Fibroblast of skin of abdomen (primary cell): ENCODE measurements around the gene MEN1.
A peak's percentile ranks its signal among the peaks of the same experiment; 100 is the strongest.
"Not testable (repeated sequence)": the region's sequence is repeated elsewhere in the genome, so short reads cannot be mapped to it uniquely, and the experiment has no call there.

Experiments used
- DNase-seq: peaks from one replicate; pipeline ENCODE4 v3.0.0-alpha.2; 2013

Gene MEN1

DNA sequence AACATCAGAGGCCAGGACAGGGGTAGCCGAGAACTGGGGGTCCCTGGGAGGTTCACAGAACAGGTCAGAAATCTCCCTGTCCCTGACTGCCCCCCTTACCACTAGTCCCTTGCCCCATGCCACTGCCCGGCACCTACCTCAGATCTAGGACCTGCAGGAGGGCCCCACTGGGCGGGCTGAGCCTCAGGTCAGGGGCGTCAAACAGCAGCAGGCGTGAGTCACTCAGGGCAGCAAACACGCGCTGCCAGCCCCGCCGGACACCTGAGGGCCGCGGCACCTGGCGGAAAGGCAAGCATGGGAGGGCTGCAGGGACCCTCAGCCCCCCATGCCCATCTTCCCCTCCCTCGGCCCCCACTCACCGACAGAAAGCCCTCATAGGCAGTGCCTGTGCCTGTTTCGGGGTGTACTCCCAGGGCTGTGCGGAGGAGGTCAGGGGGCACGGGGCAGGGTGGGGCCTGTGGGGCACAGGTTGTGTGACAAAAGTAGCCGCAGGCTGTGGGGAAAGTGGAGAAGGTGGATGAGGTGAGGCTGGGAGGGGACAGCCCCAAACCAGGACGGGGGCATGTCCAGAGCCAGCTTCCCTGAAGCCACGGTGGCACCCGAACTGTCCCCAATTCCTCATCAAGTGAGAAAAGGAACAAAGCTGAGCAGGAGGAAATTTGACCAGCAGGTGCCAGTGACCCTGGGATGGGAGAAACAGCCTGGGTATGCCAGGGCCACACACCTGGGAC is 22.3 kb upstream of the MEN1 start:
- DNase-seq = no peak

DNA sequence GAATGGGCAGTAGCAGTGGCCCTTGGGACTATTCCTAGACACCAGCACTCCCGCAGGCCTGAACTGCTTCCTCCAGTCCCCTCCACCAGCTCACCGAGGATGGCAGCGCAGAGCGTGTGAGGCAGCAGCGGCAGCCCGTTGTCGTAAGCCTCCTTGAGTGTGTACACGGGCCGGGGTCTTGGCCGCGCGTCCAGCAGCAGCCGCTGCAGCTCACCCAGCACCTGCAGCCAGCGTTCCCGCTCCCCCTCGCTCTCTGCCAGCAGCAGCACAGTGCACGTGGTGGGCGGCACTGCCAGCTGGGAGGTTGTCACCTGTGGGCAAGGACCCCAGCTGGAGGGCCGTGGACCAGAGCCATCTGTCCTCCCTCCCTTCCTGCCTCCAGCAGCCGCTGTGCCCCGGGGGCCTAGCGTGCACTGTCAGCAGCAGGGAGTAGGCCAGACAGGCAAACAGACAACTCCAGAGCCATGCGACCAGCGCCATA is 21.1 kb upstream of the MEN1 start:
- no peak for DNase-seq

DNA sequence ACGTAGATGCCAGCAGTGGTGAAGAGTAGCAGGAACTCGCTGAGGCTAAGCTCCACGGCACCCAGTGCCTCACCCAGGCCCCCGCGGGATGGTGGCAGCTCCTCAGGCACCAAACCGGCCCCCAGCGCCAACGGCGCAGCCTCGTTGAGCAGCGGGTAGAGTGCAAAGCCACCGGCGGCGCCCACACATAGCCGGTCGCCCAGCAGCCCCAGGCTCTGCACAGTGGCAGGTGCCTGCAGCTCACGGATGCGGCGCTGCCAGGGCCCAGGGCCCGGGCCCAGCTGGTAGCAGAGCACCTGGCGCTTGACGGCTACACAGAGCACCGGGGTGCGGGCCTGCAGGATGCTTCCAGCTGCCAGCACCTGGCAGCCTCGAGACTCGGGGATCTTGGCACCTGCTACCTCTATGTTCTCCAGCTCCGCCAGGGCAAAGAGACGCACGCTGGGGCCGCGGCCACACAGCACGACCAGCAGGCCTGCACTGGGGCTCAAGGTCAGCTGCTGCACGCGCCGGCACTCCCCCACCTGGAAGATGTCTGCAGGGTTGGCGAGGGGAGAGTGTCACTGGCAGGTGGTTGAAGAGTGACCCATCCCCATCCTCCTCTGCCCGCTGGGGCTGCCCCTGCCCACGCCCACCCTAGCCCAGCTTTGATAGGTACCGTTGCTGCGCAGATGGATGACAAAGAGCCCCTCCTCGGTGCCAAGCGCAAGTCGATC is 19.3 kb upstream of the MEN1 start:
- no peak for DNase-seq

DNA sequence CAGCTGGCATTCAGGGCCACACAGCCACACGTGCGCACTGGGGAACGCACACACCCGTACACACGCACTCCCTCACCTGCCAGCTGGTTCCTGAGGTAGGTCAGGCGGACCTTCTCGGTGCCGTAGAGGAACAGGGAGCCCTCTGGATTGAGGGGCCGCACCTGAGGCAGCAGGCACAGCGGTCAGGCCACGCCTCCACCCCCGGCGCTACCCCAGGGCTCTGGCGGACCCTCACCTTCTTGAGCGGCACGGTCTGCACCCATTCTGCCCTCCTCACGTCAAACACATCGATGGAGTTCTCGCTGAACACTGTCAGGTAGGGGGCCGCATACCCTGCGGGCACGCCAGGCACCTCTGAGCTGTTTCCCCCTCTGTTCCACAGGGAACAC is 17.1 kb upstream of the MEN1 start:
- no peak for DNase-seq

DNA sequence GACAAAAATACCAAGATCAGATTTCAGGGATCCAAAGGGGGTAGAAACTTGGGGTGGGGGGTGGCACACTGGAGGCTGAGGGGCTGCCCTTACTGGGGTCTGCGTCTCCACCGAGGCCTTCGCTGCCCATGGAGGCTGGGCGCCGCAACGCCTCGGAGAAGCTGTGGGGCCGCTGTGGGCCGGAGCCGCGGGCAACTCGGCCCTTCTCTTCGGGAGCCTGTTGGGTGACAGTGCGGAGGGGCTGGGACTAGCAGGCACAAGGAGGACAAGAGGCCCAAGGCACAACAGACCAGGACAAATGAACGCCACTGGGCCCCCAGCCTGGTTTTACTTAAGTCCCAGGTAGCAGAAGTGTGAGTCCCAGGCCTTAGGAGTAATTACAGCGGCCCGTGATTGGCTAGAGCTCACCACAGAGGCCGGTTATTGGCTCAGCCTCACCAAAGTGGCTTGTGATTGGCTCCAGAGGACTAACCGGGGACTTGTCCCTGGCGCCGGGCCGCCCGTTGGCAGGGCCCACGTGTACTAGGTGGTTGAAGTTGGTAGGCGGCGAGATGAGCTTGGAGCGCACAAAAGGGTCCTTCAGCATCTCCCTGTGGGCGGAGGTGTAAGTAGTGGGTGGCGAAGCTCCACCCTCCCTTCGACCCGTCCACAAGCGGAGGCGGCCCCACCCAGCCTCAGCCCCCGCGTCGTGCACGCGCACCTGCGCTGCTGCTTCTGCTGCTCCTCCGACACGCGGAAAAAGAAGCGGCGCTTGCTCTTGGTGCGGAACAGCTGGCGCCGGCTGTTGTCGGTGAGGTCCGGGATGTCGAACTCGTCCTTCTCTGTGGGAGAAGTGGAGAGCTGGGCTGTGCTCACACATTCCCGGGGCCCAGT is 16.5 kb upstream of the MEN1 start:
- DNase-seq = no peak

DNA sequence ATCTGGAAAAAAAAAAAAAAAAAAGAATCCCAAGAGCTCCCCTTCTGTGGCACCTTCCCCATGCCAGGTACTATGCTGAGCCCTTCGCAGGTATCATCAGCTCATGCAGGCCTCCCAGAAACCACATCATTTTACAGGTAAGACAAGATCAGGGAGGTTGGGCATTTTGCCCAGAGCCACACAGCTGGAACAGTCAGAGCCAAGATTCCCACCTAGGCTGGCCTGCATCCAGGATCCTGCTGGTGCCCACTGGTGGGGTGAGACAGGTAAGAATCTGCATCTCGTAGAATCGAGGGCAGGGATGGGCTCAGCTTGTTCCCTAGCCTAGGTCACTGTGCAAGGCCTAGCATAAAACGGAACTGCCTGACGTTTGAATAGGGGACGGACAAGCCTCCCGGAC is 15.7 kb upstream of the MEN1 start:
- no peak for DNase-seq

DNA sequence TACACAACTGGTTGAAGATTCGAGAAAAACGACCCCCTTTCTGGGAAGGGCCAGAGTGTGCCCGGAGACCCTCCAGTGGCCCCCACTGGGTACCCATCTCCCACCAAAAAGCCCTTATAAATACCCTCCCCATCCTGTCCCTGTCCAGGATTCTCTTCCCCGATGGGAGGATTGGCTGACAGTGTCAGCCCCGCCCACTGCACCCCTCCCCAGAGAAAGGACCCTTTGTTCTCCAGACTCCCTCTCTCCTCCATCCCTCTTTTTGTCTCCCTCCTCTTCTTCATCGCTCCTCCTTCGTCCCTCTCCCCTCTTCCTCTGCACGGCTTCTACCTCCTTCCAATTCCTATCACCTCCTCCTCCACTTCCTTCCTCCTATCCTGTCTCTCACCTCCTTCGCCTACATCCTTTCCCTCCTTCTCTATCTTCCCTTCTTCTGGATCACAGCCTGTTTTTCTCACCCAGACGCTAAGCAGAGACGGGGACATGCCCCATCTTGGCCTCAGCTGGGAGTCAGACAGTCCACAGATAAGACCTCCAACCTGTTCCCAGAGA is 13.3 kb upstream of the MEN1 start:
- DNase-seq = no peak

DNA sequence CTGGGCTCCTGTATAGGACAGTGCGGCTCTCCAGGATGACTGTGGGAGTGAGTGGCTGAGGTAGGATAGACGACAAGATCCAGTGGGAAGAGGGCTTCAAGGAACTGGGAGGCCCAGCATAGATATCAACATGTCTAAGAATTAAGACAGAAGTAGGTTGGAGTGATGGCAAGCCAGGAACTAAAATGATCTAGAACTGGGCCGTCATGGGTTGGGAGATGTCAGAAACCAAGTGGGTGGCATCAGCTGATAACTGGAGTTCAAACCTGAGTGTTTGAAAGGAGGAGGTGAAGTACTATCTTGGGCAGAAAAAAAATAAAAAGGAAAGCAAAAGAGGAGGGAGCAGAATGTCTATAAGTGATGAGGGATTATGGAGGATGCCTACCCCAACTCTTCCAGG is 7.1 kb upstream of the MEN1 start:
- no peak for DNase-seq

DNA sequence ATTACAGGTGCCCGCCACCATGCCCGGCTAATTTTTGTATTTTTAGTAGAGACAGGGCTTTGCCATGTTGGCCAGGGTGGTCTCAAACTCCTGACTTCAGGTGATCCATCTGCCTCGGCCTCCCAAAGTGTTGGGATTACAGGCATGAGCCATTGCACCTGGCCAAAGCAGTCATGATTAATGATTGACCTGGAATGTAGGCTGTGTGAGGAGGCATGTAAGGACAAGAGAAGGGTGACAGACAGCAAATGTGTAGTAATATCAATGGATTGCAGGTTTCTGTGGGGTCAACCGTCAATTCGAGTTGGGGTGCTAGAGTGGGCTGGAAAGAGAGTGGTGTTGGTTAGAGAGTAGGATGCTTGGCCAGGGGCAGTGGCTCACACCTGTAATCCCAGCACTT is 5.1 kb upstream of the MEN1 start:
- DNase-seq = not testable (repeated sequence)

DNA sequence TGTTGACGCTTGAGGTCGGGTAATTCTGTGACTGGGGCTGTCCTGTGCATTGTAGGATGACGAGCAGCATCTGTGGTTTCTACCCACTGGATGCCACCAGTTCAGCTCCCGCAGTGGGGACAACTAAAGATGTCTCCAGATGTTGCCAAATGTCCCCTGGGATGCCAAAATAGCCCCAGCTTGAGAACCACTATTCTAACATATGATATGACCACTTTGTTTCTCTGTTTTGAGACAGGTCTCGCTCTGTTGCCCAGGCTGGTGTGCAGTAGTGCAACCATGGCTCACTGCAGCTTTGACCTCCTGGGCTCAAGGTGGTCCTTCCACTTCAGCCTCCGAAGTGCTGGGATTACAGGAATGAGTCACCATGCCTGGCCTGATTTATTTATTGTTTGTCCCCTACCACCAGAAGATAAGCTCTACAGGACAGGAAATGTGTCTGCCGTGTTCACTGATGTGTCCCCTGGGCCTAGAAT is 4.4 kb upstream of the MEN1 start:
- no peak for DNase-seq

DNA sequence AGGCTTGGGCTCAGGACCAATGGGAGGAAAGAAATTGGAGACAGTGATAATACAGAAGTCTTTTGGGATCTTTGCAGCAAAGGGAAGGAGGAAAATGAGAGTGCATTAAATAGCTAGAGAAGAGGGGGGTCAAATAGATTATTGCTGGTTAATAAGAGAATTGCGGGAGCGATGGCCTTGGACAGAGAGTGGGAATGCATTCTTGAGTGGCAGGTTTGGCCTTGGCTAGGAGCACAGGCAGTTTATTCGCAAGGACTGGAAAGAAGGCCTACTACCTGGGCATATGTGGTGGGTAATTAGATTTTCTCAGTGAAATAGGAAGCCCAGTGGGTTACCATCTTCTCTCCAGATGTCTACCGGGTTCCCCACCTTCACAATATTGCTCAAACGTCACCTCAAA is 3.5 kb upstream of the MEN1 start:
- DNase-seq = no peak

DNA sequence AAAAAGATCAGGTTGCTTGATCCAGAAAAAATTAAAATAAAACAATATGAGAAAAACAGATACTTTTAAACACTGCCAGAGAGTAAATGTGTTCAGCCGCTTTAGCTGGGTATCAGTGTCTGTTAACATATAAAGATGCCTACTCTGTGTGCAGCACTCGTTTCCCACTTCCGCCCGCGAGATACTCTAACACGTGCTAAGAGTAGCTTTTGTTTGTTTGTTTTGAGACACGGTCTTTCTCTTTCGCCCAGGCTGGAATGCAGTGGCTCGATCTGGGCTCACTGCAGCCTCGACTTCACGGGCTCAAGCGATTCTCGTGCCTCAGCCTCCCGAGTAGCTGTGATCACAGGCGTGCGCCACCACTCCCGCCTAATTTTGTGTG is 531 bp upstream of the MEN1 start:
- DNase-seq = no peak

DNA sequence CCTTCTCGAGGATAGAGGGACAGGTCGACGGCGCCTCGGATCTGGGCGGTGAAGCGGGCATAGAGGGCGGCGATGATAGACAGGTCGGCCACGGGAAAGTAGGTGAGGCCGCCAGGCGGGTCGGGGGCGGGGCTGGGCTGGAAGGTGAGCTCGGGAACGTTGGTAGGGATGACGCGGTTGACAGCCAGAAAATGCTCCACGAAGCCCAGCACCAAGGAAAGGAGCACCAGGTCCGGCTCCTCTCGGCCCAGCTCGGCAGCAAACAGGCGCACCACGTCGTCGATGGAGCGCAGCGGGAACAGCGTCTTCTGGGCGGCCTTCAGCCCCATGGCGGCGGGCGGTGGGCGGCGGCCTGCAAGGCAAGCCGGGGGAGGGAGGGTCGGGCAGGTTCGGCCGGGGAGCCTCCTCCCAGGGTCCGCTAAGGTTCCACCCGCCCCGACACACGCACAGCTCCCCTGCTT is 540 bp downstream of the MEN1 start:
- DNase-seq = no peak

DNA sequence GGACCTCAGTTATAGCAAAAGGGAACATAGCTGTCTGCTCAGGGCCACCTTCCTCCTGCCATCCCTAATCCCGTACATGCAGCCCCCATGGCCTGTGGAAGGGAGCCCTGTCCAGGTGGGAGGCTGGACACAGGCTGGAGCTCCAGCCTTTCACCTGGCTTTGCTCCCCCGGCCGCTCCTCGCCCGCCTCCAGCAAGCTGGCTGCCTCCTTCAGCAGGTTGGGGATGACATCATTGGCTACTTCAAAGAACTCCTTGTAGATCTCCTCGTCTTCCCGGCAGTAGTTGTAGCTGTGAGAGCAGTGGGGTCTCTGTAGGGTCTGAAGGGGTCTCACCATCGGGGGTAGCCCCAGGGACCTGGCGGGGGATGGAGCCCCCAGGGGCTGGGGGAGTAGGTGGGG is 4.9 kb downstream of the MEN1 start:
- DNase-seq = no peak

DNA sequence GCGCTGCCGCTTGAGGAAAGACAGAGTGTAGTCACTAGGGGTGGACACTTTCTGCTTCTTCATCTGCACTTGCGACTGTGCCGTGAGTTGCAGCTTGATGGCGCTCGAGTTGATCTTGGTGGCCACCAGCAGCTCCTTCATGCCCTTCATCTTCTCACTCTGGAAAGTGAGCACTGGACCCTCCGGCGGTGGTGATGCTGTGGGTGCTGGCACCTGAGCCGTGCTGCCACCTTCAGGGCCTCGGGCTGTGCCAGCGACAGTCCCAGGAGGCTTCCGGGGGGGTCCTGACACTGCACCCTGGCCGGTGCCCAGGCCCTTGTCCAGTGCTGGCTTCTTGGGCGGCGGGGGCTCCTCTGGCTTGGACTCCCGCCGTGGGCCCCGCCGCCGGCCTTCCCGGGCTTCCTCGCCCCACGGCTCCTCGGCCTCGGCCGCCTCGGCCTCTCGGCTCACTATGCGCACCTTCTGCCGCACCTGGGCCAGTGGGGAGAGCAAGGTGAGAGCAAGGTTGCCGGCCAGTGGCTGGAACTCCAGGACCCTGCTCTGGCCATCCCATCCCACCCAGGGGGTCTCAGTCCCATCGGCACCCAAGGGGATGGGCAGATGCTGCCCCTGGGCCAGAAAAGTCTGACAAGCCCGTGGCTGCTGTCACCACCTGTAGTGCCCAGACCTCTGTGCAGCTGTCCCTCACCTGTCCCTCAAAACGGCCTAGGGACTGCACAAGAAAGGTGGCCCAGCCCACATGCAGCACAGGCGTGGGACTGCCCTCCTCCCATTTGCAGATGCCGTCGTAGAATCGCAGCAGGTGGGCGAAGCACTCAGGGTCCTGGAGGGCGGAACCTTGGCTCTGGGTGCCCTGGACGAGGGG is 5.8 kb downstream of the MEN1 start:
- DNase-seq = no peak

DNA sequence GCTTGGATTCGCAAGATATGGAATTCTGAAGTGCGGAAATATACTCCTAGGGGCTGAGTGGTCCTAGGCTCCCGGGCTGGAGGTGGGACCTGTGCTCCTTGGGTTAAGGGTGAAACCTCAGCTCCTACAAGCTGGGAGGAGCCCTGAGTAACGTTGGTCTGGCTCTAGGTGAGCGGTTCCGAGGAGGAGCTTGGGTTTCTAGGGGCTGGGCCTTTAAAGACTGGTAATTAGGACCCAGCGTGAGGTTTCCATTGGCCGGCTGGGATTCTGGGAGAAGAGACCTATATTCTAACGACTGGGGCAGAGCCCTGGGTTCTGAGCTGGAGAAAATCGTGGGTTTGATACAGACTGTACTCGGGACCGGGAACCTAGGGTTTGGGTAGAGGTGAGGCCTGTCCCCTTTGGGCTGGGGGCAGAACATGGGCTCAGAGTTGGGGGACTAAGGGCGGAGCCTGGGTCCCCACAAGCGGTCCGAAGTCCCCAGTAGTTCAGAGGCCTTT is 6.5 kb downstream of the MEN1 start:
- no peak for DNase-seq

DNA sequence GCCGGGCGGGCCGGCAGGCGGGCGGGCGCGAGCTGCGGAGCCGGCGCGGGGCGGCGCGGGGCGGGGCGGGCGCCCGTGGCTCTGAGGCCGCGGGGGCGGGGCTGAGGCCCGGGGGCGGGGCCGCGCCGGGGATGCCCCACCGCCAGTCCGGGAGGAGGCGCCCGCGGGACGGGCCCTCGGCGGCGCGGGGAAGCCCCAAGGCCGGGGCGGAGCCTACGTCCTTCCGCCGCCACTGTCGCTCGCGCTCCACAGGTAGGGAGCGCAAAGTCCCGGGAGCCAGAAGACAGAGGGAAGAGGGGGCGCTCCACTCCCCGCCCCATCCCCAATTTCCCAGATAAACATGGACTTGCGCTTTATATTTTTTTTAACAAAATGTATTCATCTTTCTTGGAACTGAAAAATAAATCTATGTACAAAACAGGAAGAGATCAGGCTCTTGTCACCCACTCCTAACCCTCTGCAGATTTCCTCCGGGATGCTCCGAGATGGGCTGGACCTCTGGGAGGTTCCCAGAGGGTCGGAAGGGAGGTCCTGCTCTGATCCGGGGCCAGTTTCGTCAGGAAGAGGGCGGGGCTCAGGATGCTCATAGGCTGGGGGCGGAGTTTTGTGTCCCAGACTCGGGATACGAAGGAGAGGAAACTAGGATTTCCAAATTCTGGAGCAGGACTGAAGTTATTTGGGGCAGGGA is 7.0 kb downstream of the MEN1 start, which contains the start of gene MAP4K2:
TSS of gene MAP4K2 (minus strand) at position 57 of the 688 bp plus-strand sequence. CDS start 65 bp downstream, outside the sequence.
- DNase-seq = peak; percentile 84

DNA sequence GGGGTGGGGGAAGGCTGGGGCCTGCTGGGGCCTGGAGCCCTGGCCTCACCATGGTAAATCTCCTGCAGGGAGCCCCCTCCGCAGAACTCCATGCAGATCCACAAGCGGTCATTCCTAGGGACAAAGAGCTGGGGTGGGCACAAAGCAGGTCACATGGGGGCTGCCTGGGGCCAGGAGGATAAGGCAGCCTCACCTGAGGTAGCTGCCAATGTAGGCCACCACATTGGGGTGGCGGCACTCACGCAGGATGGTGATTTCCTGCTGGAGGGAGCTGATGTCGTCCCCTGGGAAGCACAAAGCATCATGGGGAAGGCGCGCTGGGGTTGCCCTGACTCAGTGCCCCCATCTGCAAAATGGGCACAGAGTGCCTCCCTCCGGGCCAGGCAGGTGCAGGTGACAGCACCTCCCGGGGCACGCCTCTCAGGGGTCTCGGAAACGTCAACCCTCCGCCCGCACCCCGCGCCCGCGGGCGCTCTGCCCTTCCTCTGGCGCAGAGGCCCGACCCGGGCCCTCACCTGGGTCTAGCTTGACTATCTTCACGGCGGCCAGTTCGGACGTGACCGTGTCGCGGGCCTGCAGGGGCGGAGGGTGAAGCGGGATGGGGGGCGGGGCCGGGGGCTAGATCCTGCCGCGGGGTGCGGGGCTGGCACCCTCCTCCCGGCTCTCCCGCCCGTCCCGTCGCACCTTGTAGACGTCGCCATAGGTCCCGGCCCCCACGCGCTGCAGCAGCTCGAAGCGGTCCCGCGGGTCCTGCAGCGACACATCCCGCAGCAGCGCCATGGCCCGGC is 7.8 kb downstream of the MEN1 start:
- no peak for DNase-seq

DNA sequence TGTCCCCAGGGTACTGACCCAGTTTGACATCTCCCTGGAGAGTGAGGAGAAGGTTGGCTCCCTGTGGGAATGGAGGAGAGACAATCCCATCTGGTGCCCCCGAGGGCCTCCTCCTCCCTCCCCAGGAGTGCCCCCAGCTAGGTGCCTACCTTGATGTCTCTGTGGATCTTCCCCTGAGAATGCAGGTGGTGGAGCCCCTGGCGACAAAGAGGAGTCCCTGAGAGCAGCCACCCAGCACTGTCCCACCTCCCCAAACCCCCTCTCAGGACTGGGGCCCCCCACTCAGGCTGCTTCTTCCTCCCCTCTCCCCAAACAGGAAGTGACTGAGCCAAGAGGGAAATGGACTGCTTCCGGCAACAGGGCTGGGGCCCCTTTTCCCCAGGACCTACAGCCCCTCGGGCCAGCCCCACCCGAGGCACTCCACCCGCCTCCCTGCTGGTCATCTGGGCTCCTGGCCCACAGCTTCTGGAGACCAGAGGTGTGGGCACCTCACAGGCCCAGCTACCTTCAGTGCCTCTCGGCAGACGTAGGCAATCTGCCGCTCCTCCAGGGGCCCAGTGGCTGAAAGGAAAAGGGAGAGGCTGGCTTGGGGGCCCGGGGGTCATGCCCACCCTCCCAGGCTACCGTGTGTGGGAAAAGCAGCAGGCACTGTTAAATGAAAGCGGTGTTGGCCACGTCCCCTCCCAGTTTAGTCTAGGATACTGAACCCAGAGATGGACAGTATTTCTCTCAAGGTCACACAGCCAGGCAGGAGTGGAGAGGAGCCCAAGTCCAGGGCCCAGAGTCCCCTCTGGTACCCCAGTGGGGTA is 8.6 kb downstream of the MEN1 start:
- no peak for DNase-seq
